HG03432 (cell line): ENCODE measurements around the gene CDT1.

ENCODE experiments used
- ATAC-seq: cut with Tn5 transposase; IDR thresholded peaks from one replicate; pipeline ENCODE4 v1.9.1; 2021; ENCODE audit warnings: mild to moderate bottlenecking, moderate library complexity; ENCODE audit not compliant: unreplicated experiment

CDT1 gene

DNA sequence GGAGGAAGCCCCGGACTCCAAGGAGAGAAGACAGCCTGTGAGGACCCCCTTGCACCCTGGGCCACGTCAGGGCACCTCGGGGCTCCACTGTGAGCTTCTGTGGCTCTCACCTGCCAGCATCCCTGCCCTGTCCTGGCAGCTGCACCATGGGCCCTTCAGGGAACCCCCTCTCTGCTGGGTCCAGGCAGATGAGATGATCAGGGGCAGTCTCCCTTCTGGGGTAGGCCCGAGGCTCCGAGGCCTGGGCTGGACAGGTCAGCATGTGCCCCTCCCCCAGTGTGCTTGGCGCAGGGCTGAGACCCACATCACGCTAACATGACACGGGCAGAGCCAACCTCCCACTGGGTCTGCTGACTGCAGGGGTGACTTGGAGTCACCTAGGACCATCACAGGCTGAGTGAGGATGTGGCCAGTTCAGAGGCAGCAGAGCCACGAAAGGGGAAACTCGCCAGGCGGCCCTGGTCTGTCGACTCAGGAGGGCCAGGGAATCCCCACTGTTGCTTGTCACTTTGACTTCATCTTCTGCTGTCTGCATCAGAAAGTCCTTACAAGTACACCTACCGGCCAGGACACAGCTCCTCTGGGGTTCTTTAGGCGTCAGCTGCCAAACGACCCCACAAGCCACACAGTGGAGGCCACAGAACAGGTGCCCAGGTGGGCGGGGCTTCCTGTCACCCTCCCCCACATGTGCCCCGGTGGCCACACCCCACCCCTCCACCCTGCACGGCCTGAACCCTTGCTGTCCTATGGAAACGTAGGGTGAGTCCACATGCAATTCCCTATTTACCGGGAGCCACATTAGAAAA is 50.9 kb downstream of the CDT1 start:
- ATAC-seq: no peak

- ATAC-seq: no peak
These were observed 51.6 kb downstream of the CDT1 start for GRCh38 chr16:88855176-88855575.

- ATAC-seq: no peak
These were observed 52.1 kb downstream of the CDT1 start for GRCh38 chr16:88855736-88856121.

GRCh38 chr16:88856122-88856827 is 52.7 kb downstream of the CDT1 start:
- ATAC-seq: no peak

DNA sequence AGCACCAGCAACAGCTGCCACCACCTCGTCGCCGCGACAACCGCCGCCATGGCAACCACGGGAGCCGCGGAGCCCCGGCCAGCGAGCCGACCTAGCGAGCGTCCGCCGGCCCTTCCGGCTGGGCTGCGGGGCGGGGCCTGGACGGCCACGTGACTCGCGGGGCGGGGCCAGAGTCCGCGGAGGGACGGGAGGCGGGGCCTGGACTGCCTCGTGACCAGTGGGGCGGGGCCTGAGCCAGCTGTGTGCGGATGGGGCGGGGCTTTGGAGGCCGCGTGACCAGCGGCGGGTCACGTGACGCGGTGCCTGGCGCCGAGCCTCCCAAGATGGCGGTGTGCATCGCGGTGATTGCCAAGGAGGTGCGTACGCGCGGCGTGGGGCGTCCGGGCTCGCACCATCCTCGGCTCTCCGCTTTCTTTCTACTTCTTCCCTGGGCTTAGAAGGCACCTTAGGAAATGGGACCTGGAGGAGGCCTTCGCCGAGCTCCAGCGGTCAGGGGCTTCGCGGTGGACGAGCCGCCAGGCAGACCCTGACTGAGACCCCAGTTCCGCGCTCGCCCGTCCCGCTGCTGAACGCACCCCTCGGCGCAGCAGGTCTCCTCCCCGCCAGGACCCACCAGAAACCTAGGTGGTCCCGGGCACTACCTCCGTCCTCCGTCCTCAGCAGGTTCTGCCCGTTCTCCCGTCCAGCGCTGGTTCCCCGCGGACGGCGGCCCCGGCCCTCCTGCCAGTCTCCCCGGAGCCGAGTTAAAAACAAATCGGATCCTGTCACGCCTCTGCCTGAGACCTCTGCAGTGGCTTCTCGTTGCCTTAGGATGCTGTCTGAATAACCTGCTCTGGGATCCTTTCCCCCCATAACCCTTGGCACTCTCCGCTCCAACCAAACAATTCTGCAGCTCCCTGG is 53.5 kb downstream of the CDT1 start, which contains the start of the genes GALNS and TRAPPC2L:
Gene GALNS, minus strand, starts transcription at position 120 of the 900 bp plus-strand sequence. Its CDS starts 70 bp downstream, at position 50.
Gene TRAPPC2L, plus strand, starts transcription at position 300 of the 900 bp plus-strand sequence. Its CDS starts 24 bp downstream, at position 324.
- ATAC-seq: peak; percentile 78

DNA sequence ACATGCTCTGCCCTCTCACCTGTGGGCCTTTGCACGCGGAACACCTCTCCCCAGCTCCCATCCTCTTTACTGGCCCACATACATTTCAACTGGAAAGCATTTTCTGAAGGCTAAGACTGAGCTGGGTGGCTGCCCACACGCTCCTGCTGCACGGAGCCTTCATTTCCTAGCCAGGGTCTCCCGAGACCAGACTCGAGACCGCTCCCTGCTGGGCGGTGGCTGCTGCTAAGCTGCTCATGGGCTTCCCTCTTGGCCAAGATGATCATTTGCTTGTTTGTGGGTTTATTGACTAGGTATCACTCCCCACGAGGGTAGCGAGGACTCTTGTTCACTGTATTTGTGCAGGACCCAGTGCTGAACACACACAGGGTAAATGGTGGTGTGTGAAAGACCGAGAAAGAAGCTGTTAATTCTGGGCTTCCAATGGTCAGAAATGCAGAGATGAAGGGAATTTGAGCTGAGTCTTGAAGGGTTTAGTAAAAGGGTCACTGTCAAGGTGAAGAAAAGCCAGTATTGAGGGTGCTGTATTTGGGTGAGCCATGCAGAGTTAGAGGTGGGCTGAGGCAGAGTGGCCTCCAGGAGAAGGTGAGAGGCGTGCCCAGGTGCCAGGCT is 54.2 kb downstream of the CDT1 start:
- peak; percentile 35 for ATAC-seq
